SK-N-SH treated with all-trans-retinoic acid at 6 μM for 48 hours (cell line): ENCODE results near the gene VPS35L.

Source experiments
- ATAC-seq: fragments of 200-7000 bp; cut with Tn5 transposase; 3 replicates; pipeline ENCODE4 v1.9.1; 2020; ENCODE audit warnings: mild to moderate bottlenecking, moderate library complexity
- ARNTL ChIP-seq: fragments of 450-650 bp; formaldehyde crosslinking; IDR thresholded peaks from 2 replicates; pipeline ENCODE4 v1.5.0; 2020; ENCODE audit warnings: low read depth, mild to moderate bottlenecking, moderate library complexity, borderline replicate concordance
- BACH2 ChIP-seq: fragments of 250-450 bp; sonication (Bioruptor Pico); IDR thresholded peaks from 2 replicates; pipeline ENCODE4 v1.9.0; 2021; ENCODE audit warnings: mild to moderate bottlenecking, borderline replicate concordance
- CSDC2 ChIP-seq: fragments of 250-450 bp; sonication (Bioruptor Pico); IDR thresholded peaks from 2 replicates; pipeline ENCODE4 v1.5.0; 2020; ENCODE audit warnings: mild to moderate bottlenecking, moderate library complexity
- ESRRG ChIP-seq: fragments of 250-450 bp; sonication (Bioruptor Pico); IDR thresholded peaks from 2 replicates; pipeline ENCODE4 v1.6.1; 2021; ENCODE audit warnings: mild to moderate bottlenecking
- GLIS3 ChIP-seq: fragments of 250-450 bp; sonication (Bioruptor Pico); IDR thresholded peaks from 2 replicates; pipeline ENCODE4 v1.5.0; 2020; ENCODE audit warnings: mild to moderate bottlenecking, moderate library complexity
- ISL1 ChIP-seq: fragments of 250-450 bp; sonication (Bioruptor Pico); IDR thresholded peaks from 2 replicates; pipeline ENCODE4 v2.1.2; 2022; ENCODE audit warnings: mild to moderate bottlenecking, moderate library complexity
- OSR1 ChIP-seq: fragments of 250-450 bp; sonication (Bioruptor Pico); IDR thresholded peaks from 2 replicates; pipeline ENCODE4 v1.8.0; 2022; ENCODE audit warnings: moderate library complexity, mild to moderate bottlenecking, inconsistent platforms
- PPARA ChIP-seq: fragments of 250-450 bp; sonication (Bioruptor Pico); IDR thresholded peaks from 2 replicates; pipeline ENCODE4 v1.5.0; 2020; ENCODE audit warnings: mild to moderate bottlenecking, borderline replicate concordance
- RARB ChIP-seq: fragments of 250-450 bp; sonication (Bioruptor Pico); IDR thresholded peaks from 2 replicates; pipeline ENCODE4 v1.8.0; 2021; ENCODE audit warnings: mild to moderate bottlenecking, moderate library complexity
- TCF4 ChIP-seq: fragments of 250-450 bp; sonication (Bioruptor Pico); IDR thresholded peaks from 2 replicates; pipeline ENCODE4 v1.8.0; 2021; ENCODE audit warnings: mild to moderate bottlenecking, moderate library complexity, borderline replicate concordance
- TOX ChIP-seq: fragments of 250-450 bp; sonication (Bioruptor Pico); IDR thresholded peaks from 2 replicates; pipeline ENCODE4 v1.8.0; 2021; ENCODE audit warnings: mild to moderate bottlenecking, moderate library complexity, borderline replicate concordance
- ZC3H10 ChIP-seq: fragments of 250-450 bp; sonication (Bioruptor Pico); IDR thresholded peaks from 2 replicates; pipeline ENCODE4 v1.5.1; 2021; ENCODE audit warnings: mild to moderate bottlenecking, moderate library complexity
- ZFP3 ChIP-seq: fragments of 250-450 bp; sonication (Bioruptor Pico); IDR thresholded peaks from 2 replicates; pipeline ENCODE4 v1.5.0; 2020; ENCODE audit warnings: mild to moderate bottlenecking, moderate library complexity
- ZFP30 ChIP-seq: fragments of 450-650 bp; formaldehyde crosslinking; IDR thresholded peaks from 2 replicates; pipeline ENCODE4 v1.5.0; 2022; ENCODE audit warnings: mild to moderate bottlenecking, moderate library complexity
- ZNF565 ChIP-seq: fragments of 450-650 bp; formaldehyde crosslinking; conservative IDR thresholded peaks from 2 replicates; pipeline ENCODE4 v1.5.0; 2020; ENCODE audit warnings: low read depth, mild to moderate bottlenecking, moderate library complexity
- TF ChIP-seq, protein P1 (sequence below): fragments of 250-450 bp; sonication (Bioruptor Pico); IDR thresholded peaks from 2 replicates; pipeline ENCODE4 v1.8.0; 2021; ENCODE audit warnings: low read depth, mild to moderate bottlenecking, moderate library complexity, borderline replicate concordance
- TF ChIP-seq, protein P2 (sequence below): fragments of 250-450 bp; sonication (Bioruptor Pico); IDR thresholded peaks from 2 replicates; pipeline ENCODE4 v1.5.1; 2021; ENCODE audit warnings: mild to moderate bottlenecking, moderate library complexity
- TF ChIP-seq, protein P3 (sequence below): fragments of 250-450 bp; sonication (Bioruptor Pico); IDR thresholded peaks from 2 replicates; pipeline ENCODE4 v1.5.0; 2020; ENCODE audit warnings: mild to moderate bottlenecking, moderate library complexity
- TF ChIP-seq, protein P4 (sequence below): fragments of 250-450 bp; sonication (Bioruptor Pico); IDR thresholded peaks from 2 replicates; pipeline ENCODE4 v1.5.1; 2020; ENCODE audit warnings: low read depth, mild to moderate bottlenecking, moderate library complexity
- TF ChIP-seq, protein P5 (sequence below): fragments of 250-450 bp; sonication (Bioruptor Pico); IDR thresholded peaks from 2 replicates; pipeline ENCODE4 v1.8.0; 2020; ENCODE audit warnings: mild to moderate bottlenecking, moderate library complexity, borderline replicate concordance

Gene VPS35L

DNA sequence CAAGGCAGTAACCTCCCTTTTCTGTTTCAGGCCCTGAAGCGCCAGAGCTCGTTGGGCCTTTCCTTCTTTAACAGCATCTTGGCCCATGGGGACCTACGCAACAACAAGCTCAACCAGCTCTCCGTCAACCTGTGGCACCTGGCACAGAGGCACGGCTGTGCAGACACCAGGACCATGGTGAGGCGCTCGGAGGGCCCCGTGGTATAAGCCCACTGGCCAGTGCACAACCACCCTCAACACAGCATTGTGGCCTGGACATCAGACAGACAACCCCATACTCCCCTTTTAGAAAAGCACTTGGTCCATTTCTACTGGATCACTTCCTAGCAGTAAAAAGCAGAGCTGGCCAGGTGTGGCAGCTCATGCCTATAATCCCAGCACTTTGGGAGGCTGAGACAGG lies 144.0 kb downstream of the VPS35L start:
- TF ChIP-seq OSR1 (CRISPR knock-in tag) (no peak), ARNTL (CRISPR knock-in tag) (no peak), CSDC2 (no peak), ESRRG (no peak), TOX (CRISPR knock-in tag) (no peak), BACH2 (no peak), ZFP30 (CRISPR knock-in tag) (no peak), RARB (CRISPR knock-in tag) (no peak), TCF4 (CRISPR knock-in tag) (no peak), GLIS3 (CRISPR knock-in tag) (no peak), ISL1 (CRISPR knock-in tag) (no peak)
- TF ChIP-seq, protein P1, sequence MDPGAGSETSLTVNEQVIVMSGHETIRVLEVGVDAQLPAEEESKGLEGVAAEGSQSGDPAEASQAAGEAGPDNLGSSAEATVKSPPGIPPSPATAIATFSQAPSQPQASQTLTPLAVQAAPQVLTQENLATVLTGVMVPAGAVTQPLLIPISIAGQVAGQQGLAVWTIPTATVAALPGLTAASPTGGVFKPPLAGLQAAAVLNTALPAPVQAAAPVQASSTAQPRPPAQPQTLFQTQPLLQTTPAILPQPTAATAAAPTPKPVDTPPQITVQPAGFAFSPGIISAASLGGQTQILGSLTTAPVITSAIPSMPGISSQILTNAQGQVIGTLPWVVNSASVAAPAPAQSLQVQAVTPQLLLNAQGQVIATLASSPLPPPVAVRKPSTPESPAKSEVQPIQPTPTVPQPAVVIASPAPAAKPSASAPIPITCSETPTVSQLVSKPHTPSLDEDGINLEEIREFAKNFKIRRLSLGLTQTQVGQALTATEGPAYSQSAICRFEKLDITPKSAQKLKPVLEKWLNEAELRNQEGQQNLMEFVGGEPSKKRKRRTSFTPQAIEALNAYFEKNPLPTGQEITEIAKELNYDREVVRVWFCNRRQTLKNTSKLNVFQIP: no peak
- TF ChIP-seq, protein P2, sequence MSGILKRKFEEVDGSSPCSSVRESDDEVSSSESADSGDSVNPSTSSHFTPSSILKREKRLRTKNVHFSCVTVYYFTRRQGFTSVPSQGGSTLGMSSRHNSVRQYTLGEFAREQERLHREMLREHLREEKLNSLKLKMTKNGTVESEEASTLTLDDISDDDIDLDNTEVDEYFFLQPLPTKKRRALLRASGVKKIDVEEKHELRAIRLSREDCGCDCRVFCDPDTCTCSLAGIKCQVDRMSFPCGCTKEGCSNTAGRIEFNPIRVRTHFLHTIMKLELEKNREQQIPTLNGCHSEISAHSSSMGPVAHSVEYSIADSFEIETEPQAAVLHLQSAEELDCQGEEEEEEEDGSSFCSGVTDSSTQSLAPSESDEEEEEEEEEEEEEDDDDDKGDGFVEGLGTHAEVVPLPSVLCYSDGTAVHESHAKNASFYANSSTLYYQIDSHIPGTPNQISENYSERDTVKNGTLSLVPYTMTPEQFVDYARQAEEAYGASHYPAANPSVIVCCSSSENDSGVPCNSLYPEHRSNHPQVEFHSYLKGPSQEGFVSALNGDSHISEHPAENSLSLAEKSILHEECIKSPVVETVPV: no peak
- TF ChIP-seq, protein P3, sequence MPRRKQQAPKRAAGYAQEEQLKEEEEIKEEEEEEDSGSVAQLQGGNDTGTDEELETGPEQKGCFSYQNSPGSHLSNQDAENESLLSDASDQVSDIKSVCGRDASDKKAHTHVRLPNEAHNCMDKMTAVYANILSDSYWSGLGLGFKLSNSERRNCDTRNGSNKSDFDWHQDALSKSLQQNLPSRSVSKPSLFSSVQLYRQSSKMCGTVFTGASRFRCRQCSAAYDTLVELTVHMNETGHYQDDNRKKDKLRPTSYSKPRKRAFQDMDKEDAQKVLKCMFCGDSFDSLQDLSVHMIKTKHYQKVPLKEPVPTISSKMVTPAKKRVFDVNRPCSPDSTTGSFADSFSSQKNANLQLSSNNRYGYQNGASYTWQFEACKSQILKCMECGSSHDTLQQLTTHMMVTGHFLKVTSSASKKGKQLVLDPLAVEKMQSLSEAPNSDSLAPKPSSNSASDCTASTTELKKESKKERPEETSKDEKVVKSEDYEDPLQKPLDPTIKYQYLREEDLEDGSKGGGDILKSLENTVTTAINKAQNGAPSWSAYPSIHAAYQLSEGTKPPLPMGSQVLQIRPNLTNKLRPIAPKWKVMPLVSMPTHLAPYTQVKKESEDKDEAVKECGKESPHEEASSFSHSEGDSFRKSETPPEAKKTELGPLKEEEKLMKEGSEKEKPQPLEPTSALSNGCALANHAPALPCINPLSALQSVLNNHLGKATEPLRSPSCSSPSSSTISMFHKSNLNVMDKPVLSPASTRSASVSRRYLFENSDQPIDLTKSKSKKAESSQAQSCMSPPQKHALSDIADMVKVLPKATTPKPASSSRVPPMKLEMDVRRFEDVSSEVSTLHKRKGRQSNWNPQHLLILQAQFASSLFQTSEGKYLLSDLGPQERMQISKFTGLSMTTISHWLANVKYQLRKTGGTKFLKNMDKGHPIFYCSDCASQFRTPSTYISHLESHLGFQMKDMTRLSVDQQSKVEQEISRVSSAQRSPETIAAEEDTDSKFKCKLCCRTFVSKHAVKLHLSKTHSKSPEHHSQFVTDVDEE (CRISPR knock-in tag): no peak
- TF ChIP-seq, protein P4, sequence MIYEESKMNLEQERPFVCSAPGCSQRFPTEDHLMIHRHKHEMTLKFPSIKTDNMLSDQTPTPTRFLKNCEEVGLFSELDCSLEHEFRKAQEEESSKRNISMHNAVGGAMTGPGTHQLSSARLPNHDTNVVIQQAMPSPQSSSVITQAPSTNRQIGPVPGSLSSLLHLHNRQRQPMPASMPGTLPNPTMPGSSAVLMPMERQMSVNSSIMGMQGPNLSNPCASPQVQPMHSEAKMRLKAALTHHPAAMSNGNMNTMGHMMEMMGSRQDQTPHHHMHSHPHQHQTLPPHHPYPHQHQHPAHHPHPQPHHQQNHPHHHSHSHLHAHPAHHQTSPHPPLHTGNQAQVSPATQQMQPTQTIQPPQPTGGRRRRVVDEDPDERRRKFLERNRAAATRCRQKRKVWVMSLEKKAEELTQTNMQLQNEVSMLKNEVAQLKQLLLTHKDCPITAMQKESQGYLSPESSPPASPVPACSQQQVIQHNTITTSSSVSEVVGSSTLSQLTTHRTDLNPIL (CRISPR knock-in tag): no peak
- TF ChIP-seq, protein P5, sequence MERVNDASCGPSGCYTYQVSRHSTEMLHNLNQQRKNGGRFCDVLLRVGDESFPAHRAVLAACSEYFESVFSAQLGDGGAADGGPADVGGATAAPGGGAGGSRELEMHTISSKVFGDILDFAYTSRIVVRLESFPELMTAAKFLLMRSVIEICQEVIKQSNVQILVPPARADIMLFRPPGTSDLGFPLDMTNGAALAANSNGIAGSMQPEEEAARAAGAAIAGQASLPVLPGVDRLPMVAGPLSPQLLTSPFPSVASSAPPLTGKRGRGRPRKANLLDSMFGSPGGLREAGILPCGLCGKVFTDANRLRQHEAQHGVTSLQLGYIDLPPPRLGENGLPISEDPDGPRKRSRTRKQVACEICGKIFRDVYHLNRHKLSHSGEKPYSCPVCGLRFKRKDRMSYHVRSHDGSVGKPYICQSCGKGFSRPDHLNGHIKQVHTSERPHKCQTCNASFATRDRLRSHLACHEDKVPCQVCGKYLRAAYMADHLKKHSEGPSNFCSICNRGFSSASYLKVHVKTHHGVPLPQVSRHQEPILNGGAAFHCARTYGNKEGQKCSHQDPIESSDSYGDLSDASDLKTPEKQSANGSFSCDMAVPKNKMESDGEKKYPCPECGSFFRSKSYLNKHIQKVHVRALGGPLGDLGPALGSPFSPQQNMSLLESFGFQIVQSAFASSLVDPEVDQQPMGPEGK (CRISPR knock-in tag): no peak
- ATAC-seq: no peak

DNA sequence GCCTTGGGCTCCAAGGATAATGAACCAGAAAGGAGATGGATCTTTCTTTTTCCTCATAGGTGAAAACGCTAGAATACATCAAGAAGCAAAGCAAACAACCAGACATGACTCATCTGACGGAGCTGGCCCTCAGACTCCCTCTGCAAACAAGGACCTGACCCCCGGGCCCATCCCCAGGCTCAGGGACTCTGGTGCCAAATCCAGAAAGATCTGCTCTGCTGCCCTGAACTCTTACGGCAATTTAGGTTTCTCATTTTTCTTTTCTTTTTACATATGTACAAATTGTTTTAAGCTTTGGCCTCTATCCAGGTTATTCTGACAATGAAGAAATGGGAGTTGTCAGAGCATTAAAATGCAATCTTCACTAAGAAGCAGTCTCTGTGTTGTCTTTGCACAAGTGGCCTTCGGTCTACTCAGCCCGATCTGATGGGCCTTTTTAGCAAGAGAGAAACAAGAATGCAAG lies 144.8 kb downstream of the VPS35L start:
- peak; percentile 65 for ATAC-seq
- TF ChIP-seq, protein P5 (CRISPR knock-in tag): no peak
- TF ChIP-seq ISL1 (CRISPR knock-in tag): no peak
- no peak for TF ChIP-seq ARNTL (CRISPR knock-in tag)
- no peak; the same call in 1 of the 2 replicates for TF ChIP-seq ZC3H10 (CRISPR knock-in tag)
- no peak for TF ChIP-seq ZFP3
- TF ChIP-seq, protein P2: no peak
- TF ChIP-seq CSDC2: no peak
- TF ChIP-seq, protein P3 (CRISPR knock-in tag): no peak
- TF ChIP-seq BACH2: no peak
- no peak for TF ChIP-seq TOX (CRISPR knock-in tag)
- no peak for TF ChIP-seq ZNF565 (CRISPR knock-in tag)
- TF ChIP-seq OSR1 (CRISPR knock-in tag): no peak
- no peak for TF ChIP-seq PPARA (CRISPR knock-in tag)
